NCI-H2196 treated with DMSO at 0.1 percent for 48 hours (cell line): ENCODE measurements around the gene GRB10.

Source experiments
- DNase-seq: peaks from one replicate; lab custom pipeline; 2025; ENCODE audit not compliant: unreplicated experiment; lab: John Stamatoyannopoulos, UW

GRB10 gene

DNA sequence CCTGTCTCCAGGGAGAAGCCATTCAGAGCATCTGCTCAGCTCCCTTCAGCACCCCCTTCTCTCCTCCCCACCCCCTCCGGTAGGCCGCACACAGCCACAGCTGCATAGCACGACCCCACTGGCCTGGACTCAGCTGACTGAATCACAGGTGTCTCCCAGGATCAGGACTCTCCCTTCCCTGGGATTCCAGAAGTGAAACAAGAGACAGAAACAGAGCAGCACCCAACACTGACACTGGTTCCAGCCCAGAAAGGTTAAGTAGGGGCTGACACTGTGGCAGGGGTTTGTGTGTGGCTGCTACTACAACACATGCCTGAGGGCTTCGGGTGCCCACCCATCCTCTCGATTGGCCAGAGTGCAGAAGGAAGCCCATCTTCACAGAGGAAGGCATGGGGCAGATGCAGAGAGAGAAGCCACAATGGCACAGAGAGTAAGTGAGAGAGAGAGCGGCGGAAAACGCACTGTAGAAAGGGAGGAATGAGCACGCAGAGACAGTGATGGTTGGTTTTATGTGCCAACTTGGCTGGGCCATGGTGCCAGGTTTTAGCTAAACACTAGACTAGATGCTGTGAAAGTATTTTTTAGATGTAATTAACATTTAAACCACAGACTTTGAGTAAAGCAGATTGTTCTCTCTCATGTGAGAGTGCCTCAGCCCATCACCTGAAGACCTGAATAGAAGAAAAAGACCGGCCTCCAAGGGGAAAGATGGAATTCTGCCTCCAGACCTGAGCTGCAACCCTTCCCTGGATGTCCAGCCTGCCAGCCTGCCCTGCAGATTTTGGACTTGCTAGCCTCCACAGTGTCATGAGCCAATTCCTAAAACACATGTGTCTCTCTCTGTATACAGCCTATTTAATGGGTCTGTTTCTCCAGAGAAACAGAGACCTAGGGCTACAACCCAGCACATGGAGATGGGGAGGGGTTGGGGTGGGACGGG, 107.5 kb downstream of the GRB10 start:
- no peak for DNase-seq

DNA sequence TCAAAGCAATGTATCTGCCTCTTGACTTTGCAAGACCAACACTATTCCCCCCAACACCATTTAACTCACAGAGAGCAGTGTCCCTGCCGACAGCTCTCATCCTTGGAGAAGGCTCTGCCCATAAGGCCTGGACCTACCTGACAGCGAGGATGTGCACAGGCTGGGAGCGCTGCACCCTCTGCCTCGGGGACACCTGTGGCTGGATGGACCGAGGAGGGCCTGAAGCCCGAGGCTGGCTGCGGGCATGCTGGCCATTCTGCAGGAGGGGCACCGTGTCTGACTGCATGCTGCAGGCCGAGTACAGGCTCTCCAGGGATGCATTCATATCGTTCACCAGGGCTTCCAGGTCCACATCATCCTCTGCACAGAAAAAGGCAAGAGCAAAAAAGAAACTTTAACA, 108.4 kb downstream of the GRB10 start:
- DNase-seq = no peak

DNA sequence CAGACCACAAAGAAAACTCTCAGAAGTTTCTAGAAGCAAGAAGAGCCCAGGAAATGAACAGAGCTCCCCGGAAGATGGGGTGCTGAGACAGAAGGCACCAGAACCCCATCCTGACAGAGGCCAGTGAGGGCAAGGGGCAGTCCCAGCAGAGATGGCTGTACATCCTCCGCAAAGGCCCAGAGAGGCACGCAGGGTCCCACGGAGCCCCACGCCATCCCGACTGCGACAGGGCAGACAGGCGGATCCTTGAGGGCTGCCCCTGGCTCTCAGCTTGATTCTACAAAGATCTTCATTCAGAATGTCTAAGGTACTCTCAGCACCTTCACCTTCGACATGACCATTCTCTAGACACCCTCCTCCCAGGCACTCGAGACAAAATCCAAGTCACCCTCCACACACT, 109.6 kb downstream of the GRB10 start:
- no peak for DNase-seq

DNA sequence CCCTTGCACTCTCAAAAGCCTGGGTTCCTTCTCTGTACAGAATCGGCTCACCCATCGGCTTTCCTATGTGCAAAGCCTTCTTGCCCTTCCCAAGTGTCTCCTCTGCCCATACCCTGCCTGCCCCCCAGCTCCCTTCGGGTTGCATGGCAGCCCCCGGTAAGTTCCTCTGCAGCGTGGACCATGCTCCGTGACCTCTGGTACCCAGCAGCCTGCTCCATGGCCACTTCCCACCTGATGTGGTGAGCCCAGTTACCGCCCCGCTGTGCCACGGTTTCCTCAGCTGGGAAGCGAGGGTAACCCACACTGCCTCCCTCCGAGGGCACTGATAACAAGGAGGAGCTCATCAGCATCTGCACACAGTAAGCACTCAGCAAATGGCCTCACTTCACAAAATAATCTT, 110.7 kb downstream of the GRB10 start:
- no peak for DNase-seq

DNA sequence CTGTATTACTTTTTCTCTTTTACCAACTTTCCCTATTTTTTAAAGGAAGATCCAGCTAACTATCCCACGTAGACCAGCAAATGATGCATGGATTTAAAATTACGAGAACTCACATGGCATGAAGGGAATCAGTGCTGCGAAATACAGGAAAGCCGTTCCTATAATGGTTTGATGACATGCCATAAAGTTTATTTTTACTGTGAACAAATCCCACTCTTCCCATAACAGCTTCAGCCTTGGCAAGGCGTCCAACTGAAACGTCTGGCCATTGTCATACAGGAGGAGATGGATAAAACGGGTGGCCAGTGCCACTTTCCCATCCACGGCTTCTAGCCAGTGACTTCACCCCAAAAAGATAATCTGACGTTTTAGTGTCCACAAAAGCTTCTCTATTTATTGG, 111.3 kb downstream of the GRB10 start:
- no peak for DNase-seq

DNA sequence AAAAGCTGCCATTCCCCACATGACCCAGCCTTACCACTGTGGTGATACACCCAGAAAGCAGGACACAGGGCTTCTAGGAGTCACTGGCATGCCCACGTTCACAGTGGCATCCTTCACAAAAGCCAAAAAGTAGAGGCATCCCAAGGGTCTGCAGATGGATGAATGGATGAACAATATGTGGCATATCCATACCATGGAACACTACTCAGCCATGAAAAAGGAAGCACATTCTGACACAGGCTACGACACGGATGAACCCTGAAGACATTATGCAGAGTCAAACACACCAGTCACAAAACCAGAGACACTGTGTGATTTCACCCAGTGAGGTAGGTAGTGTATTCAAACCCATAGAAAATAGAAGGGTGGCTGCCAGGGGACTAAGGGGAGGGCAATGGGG, 112.8 kb downstream of the GRB10 start:
- DNase-seq = no peak

DNA sequence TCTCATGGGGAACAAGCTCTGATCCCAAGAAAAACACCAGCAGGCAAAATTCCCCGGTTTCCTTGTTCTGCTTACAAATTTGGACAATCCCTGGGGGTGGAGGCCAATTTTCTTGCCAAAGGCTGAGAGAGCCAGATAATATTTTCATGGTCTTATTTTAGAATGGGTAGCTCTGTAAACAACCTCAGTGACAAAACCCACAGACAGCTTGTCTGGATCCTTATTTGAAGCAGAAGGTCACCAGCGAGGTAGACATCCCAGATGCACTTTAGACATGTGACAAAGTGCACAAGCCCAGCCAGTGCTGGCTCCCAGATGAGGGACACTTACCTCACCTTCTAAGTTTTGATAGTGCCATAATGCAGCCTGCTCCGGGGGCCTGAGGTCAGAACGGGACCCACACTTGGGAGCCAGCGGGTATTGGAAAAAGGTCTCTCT, 114.9 kb downstream of the GRB10 start:
- DNase-seq = no peak

DNA sequence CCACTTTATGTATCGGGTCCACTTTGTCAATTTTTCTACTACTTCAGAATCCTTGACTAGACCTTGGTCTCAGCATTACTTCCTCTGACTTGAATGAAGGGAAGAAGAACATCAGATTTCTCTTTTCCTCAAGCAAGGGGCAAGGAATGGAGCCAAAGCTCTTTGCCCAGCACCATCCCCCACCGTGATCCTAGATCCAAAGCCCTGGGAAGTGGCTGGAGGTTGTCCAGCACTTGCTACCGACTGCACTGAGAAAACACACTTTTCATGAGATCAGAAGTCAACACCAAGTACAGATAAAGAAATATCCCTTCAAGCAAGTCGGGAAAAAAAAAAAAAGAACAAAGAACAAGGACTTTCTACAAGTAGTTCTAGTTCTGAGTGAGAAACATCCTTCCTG, 115.4 kb downstream of the GRB10 start:
- DNase-seq = no peak

DNA sequence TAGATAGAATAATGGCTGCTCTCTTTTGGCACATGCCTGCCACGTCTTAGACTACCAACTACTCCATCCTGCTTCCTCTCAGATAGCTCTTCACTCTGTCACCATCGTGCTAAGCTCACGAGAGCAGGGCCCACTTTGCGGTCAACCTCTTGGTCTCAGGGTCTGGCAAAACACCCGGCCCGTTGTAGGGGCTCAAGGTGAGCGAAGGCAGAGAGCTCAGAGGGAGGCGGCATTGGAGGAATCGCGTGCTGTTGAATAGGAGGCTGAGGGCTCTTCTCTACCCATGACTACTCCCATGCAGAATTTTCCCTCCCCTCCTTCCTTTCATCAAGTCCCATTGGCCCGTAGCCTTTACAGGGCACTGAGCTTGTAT, 116.6 kb downstream of the GRB10 start:
- DNase-seq = no peak

DNA sequence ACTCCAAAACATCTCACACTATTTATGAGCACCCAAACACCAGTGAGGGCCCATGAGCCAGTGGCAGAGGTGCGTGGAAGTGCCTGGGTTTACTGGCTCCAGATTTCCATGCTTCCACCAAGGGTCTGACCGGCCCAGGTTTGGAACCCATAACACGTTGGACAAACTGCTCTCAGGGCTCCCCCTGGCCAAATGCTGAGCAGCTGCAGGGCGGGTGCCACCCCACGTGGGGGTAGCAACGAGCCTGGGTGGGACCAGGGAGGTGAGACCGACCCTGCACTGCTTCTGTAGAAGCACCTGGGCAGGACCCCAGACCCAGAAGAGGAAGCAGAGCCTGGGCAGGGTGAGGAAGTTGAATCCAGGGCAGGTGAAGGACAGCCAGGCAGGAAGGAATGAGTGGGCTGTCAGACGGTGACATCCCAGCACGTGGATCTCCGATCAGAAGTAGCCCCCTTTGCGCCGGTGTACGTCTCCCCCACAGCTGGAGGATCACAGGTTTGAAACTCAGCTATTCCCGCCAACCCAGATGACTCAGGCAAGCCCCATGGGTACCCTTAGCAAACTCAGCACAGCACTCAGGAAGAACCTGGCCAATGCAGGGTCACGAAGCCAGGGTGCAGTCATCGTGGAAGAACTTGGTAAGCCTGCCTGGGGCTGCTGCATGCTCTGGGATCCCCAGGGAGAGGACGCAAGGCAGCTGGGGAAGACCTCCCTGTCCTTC, 117.1 kb downstream of the GRB10 start:
- no peak for DNase-seq

DNA sequence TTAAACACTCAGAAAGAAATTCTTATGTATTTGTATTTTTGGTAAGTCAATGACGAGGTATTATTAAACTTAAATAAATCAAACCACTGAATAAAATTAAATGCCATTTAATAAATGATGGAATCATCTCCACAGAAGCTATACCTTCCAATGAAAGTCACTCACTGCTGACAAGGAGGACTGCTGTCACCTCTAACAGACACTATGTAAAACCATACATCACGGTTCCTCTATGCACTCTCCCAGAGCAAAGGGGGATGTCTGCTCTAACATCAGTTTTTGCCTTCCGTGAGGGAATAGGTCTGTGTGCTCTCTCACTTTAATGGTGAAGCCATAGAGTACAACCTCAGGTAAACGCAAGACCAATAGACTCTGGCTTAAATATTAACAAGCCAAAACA, 117.8 kb downstream of the GRB10 start:
- no peak for DNase-seq

DNA sequence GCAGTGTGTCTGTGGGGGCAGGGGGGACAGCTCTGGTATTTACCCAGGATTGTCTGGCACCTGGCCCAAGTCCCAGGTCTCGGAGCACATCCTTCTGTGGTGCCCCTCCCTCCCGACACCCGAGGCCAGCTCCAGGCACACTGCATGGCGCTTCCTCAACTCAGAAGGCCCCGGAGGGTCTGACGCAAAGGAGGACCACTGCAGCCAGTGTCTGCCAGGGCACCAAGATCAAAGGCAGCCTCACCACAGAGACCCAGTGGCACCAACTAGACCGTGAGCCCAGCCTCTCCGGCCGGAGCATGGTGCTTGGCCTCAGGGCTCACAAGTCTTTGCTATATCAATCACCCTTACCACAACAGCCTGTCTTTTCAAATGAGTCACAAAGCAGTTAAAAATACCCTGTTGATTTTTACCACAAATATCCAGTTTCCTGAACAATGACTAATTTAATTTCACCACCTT, 118.2 kb downstream of the GRB10 start:
- no peak for DNase-seq

DNA sequence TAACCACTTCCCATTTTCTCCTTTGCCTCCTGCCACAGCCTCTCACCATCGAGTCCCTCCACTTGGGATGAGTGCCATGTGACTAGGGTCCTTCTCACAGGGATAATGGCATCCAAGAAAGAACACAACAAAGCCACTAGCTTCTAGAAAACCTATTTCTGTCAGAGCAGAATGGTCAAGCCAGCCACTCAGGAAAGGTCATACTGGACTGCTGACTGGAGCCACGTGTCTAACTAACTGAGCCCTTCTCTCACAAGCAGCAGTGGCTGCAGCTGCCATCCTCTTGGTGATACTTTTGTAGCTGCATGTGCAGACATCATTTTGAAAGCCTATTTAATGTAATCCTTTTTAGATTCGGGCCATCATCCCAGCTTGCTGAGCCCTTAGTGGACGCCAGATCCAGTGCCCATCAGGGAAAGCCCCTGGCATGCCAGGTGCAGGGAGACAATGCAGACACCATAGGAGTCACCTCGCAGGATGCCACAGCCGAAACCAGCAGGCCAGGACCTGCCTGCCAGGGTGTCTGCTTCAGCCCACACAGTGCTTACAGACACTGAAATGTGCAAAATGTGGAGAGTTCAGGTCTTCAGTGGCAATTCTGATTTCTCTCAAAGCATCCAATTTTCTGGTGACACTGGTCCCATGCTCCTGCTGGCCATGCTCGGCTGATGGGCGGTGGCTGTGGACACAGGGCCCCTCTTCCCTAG, 119.1 kb downstream of the GRB10 start:
- no peak for DNase-seq

DNA sequence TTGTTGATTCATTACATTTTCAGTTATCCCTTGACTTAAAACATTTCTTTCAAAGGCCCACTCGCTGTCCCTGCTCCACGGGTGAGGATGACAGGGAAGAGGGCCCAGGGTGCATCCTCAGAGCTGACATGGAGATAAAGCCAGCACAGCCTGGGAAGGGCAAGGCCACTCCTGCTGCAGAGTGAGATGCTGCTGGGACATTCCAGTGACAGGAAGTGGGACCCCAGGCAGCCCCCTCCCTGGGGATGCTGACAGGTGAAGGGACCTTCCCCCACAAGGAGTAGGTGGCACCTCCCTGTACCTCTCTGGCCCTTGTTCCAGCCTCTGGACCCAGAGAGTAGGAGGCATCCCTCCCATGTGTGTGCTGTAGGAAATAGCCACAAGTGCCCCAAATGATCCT, 119.7 kb downstream of the GRB10 start:
- no peak for DNase-seq

DNA sequence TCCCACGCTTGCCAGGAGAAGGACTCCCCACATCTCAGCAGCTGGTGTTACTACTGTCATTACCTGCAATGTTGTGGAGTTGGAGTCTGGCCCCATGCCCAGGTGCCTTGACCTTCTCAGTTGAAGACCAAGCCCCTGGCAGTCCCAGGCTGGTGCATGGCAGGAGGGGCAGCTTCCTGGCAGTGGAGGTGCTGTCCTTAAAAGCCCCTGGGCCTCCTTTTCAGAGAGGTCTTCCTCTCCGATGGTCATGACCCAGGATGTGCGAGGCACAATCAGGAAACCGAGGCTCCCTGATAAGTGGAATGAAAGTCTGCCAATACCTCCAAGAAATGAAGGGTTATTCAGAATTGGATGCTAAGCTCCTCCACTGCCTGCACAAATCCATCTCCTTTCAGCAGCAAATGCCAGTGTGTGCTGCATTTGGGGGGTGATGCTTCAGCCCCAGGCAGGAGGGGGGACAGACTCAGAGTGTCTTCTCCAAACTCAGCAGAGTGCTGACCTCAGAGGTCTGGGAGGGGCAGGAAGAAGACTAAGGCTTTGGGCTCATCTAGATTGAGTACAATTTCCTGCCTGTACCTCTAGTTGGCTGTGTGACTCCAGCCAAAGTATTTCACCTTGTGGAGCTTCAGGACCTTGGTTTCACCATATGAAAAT, 120.5 kb downstream of the GRB10 start:
- DNase-seq = no peak

DNA sequence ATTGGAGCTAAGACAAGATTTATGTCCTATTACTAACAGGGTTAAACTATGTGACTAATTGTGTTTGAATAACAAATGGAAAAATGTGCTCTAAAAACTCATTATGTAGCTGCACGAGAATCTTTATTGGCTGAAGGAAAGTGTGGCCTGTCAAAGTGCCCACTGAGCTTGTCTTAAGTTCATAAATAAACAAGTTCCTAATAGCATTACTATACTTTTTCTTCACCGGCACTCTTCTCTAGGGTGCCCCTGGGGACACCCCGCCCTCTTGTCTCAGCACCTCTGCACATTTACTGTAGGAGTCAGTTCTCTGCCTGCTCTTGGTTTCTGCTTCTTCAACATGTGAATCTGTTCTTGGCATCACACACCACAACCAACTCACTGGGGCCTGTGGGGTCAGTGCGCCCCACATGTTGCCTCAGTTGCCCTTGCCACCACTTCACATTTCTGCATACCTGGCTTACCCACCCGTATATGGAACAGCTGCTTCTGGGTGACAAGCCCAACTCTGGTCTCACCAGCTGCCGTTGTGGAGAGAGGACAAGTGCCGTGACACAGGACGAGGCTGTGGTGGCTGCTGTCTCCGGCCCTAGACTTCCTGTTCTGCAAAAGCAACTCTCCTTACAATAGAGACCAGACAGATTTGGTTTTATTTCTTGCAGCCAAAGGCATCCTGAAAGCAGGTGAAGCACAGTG, 121.2 kb downstream of the GRB10 start:
- DNase-seq = no peak

DNA sequence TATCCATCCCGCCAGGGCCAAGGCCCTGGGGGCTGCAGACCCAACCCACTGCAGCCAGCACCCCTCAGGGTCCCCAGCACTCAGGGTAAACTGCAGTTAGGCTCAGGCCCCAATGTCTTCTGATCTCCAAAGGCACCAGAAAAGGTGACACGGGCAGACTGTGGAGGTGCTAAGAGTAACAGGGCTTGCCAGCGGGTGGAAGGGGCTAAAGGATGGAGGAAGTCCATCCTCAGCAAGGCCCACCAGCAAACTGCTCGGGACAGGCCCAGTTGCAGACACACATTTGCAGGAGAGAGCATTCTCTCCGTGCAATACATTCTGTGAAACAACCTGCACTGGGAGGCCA, 121.9 kb downstream of the GRB10 start:
- DNase-seq = no peak

DNA sequence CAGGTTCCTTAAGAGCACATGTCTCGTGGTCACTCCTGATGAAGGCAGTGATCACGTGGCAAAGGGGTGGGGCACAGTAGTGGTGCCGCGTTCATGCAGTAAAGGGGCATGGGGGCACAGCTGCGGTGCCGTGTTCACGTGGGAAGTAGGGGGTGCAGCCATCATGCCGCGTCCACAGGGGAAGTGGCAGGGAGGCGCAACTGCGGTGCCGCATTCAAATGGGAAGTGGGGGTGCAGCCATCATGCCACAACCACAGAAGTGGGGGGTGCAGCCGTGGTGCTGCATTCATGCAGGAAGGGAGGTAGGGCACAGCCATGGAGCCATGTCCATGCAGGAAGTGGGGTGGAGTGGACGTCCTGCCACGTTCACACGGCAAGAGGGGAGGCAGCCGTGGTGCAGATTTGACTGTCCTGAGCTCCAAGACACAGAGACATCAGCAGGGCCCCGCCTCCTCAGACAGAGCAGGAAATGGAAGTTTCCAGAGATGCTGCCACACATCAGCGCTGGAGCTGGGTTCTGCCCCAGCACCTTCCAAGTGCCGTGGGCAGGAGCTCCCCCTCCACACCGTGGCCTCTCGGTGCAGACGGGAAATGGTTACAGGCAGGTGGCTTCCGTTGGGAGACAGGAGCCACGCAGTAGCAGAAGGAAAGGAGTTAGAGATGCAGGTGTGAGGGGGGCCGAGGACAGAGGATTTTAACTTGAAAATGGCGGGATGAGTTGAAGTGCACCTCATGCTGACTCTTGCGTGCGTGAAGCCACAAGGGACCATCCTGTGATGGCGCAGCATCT, 122.5 kb downstream of the GRB10 start:
- DNase-seq = no peak

DNA sequence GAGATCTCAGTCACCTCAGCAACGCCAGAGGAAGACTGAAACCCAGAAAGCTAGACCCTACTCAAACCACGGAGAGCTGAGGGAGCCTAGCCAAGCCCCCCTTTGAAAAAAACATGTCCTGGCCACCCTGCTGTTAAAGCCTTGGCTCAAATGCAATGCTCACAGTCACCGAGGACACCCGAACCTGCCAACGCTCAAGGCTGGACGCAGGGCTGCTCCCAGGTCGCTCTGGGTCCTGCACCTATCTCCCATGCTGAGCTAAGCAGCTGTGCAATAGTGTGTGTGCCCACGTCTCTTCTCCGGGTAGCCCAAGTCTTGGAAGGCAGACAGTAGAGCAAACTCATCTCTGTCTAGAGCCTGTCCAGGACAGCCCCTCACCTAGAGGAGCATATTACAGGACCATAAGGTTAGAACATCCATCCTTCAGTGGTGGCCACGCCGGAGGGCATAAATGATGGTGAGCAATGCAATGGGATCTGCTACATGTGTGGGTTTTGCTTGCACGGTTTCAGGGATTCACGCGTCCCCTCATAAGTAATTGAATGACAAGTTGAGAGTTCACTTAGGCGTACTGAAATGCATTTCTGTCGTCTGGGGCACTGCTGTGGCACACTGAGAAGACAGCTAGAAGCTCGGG, 123.2 kb downstream of the GRB10 start:
- no peak for DNase-seq
